ENCODE results near the gene ANKRD34A. TPM values are rescaled to one million over a fixed set of nuclear protein-coding genes. Genes with fewer than 3 reads are reported as not detected.

Gene ANKRD34A
- total RNA-seq, 1 experiment from 2014 or later, result 1.1 TPM

- intact Hi-C loops (cut with micrococcal nuclease), result no loop called here
- BruUV-seq (replicated peaks), result no TSS peak
- CTCF ChIA-PET, result interaction anchor here (1.0 kb wide), 1 partner anchor 13 kb away, joined by 3 read pairs; no protein-coding TSS in a partner anchor
- Histone ChIP-seq H4K20me1 (ENCODE audit: insufficient read depth) (no peaks in the 10 kb centered on the region), H3K4me3 (replicated peaks in 1 of 2; ENCODE audit: low read depth in 1 of 2, low read length in 2 of 2) (no peak overlapping the region), H3K36me3 (ENCODE audit: control insufficient read depth in 1 of 2, insufficient read depth in 2 of 2, low read length in 2 of 2) (no peaks in the 10 kb centered on the region), H2AFZ (ENCODE audit: low read depth, low read length, poor library complexity, severe bottlenecking) (no peak overlapping the region), H3K27me3 (ENCODE audit: insufficient read depth, low read length) (no peaks in the 10 kb centered on the region), H3K4me2 (ENCODE audit: low read length) (no peak overlapping the region), H3K79me2 (ENCODE audit: insufficient read depth, low read length) (no peaks in the 10 kb centered on the region), H3K9me2 (ENCODE audit: insufficient read depth) (no peaks in the 10 kb centered on the region), H3K27ac (ENCODE audit: low read depth, low read length) (no peak overlapping the region), H3K9me3 (ENCODE audit: control insufficient read depth in 1 of 2, insufficient read depth in 1 of 2, low read depth in 1 of 2, low read length in 2 of 2) (no peaks in the 10 kb centered on the region; a peak in 1 of 4 replicates), H3K4me1 (ENCODE audit: control insufficient read depth in 1 of 2, insufficient read depth in 2 of 2, low read length in 2 of 2) (peaks cover 15 to 21% of the 10 kb centered on the region in 2 experiments), H3K9ac (ENCODE audit: low read length) (no peak overlapping the region)
- TF ChIP-seq MAX (IDR thresholded peaks at IDR 0.05) (no peak), REST (IDR thresholded peaks at IDR 0.05; ENCODE audit: low read depth) (no peak), ZNF274 (IDR thresholded peaks at IDR 0.05; ENCODE audit: low read depth, low read length) (no peak), JUND (IDR thresholded peaks at IDR 0.05) (no peak), ELF1 (IDR thresholded peaks at IDR 0.05; ENCODE audit: borderline replicate concordance, low read depth) (no peak), ATF3 (IDR thresholded peaks at IDR 0.05) (no peak), CEBPB (IDR thresholded peaks at IDR 0.05; ENCODE audit: low read depth) (no peak), SP1 (IDR thresholded peaks at IDR 0.05; ENCODE audit: low read depth) (no peak), ZFX (IDR thresholded peaks at IDR 0.05) (no peak), POLR2A (IDR thresholded peaks at IDR 0.05; ENCODE audit: borderline replicate concordance, extremely low read depth, insufficient read depth, insufficient read length) (no peak), ZBTB33 (IDR thresholded peaks at IDR 0.05; ENCODE audit: extremely low read depth, insufficient replicate concordance, low read length) (no peak)
- ATAC-seq (no peak), DNase-seq (ENCODE audit: low read depth, low spot score) (no peak)
- RAD21 ChIA-PET (ENCODE audit: low non-redundant PET in 1 of 2, low total read pairs in 2 of 2, uncharacterized antibody in 2 of 2, unreplicated experiment in 2 of 2), result no interaction called here
- POLR2A ChIA-PET, result no interaction called here
These were observed 2.9 kb upstream of the ANKRD34A start for GRCh38 chr1:145967288-145967687.

Data from HCT116 (cell line).